HS-27A (cell line): ENCODE data around the gene PLEKHA1.

Experiments used
- DNase-seq: peaks from one replicate; pipeline ENCODE4 v3.0.0-alpha.2; 2012; ENCODE audit warnings: low read depth, missing footprints

The PLEKHA1 gene

DNA sequence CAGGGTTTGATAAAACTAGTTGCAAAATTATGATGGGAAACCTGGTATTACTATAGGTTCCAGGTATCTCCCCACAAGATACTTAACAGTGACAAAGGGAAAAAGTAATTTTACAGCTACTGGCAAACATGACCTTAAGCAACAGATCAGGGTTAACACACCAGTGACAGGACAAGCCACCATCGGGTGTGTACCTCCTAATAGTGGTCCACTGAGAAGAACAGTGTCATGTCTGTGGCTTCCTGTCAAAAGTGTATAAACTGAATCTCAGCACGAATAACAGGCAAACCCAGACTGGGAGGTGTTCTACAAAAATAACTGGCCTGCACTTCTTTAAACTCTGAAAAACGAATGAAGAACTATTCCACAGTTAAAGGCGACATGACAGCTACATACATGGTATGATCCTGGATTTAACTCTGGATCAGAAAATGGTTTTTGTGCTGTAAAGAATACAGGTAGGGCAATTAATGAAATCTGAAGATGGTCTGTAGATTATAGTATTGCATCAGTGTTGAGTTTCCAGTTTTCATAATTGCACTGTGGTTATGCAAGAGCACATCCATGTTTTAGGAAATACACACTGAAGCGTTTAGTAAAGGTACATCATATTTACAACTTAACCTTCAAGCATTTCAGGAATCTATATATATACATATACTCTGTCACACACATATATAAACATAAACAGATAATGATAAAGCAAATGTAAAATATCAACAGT lies 47.9 kb downstream of the PLEKHA1 start:
- no peak for DNase-seq

DNA sequence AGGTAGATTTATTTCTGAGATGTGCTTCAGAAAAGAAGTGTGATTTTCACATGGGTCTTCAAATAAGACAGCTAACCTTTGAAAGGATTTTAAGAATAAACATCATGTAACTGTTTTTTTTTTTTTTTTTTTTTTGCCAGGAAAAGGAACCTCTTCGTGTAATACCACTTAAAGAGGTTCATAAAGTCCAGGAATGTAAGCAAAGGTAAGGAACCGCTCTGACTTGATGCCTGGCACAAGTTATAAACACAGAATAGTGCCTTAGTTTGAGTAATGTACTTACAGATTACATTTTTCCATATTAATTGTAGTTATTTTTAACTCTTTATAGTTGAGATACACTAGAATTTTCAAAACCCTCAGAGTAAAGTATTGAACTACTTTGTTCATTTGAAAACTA lies 49.6 kb downstream of the PLEKHA1 start:
- no peak for DNase-seq

GRCh38 chr10:122426829-122427228 lies 52.3 kb downstream of the PLEKHA1 start:
- DNase-seq, result no peak

DNA sequence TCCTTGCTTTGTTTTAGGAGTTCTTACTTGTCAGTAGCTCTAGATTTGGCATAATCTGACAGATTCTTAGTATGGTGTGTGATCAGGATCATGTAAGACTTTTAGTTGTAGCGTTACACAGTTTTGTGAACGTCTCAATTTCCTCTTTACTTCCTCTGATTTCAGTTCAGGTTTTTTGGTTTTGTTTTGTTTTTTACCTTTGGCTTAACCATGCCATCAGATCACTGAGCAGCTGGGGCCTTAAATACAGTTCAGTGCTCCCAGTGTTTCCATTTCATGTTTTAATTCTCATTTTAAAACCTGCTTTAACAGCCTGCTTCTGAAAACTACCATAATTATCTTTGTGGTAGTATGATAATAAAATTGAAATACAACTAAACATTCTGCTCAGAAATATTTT lies 52.8 kb downstream of the PLEKHA1 start:
- no peak for DNase-seq

DNA sequence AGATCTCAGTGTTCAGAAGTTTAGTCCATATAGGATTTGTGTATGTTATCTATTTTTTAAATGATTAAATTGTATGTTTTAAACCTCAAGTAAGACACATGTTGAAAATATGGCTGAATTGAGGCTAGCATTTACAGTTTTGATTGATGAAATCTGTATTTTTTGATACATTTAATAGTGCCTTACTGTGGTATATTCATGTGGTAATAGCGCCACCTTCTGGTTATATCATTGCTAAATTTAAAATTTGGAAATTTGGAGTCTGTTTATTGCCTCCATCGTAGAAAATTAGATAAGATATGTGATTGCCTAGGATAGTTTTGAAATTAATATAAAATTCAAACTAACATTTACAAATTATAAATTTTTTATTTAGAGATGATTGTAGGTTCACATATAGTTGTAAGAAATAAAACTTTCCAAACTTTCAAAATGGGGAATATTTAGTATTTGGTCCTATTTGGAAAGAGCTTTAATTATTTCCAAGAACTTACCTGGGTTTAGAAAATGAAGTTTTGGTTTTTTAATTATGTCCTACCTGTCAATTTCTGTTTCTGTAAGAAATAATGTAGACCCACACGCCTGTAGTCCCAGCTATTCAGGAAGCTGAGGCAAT lies 60.8 kb downstream of the PLEKHA1 start:
- peak; percentile 12 for DNase-seq

GRCh38 chr10:122441961-122442360 lies 67.5 kb downstream of the PLEKHA1 start:
- DNase-seq, result no peak

- no peak for DNase-seq
These were observed 71.0 kb downstream of the PLEKHA1 start for GRCh38 chr10:122445469-122445868.

DNA sequence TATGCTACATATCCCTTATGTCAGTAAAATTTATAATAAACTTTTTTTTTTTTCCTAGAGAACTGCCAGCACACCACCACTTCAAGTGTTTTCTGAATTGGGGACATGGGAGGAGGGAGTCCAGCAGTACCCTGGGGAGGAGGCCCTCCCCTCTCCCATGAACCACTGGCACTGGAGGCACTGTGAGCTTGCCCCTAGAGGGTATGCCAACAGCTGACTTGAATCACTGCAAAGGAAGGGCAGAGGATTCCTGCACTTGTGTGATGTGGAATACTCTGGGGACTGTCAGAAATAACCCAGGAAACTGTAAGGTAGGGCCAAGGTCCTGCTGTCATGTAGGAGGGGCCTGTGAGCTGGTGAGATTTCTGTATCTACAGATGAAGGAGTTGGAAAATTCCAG lies 71.4 kb downstream of the PLEKHA1 start:
- no peak for DNase-seq

GRCh38 chr10:122446668-122447423 lies 72.3 kb downstream of the PLEKHA1 start:
- DNase-seq, result no peak

DNA sequence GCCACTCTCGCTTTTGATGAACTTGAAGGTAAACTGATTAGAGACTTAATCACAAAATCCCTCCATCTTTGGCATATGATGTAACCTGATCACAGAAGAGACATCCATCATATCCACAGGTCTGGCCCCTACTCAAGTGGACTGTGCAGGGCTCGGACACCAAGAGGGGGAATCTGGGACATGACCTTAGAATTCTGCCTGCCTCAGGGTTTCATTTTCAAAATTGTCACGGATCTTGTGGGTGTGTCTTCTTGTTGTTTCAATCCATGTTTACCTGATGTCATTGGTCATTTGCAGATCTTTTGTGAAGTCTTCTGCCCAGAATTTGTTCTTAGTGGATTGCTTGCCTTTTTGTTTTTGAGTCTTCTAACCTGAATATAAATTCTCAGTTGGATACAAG lies 74.1 kb downstream of the PLEKHA1 start:
- DNase-seq, result no peak

DNA sequence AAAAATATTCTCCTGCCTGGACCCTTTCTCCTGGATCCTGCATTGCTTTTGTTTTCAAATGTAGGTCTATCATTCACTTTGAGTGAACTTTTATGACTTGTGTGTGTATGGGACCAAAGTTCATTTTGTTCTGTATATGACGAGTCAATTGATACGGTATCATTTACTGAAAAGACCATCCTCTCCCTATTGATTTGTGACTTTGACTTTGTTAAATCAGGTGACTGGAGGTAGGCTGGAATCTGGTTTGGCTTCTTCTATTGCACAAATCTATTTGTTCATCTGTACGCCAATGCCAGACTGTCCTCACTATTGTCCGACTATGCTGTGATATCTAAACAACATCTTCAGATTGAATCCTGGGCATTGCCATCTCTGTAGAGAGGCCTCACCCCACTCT lies 74.6 kb downstream of the PLEKHA1 start:
- no peak for DNase-seq

DNA sequence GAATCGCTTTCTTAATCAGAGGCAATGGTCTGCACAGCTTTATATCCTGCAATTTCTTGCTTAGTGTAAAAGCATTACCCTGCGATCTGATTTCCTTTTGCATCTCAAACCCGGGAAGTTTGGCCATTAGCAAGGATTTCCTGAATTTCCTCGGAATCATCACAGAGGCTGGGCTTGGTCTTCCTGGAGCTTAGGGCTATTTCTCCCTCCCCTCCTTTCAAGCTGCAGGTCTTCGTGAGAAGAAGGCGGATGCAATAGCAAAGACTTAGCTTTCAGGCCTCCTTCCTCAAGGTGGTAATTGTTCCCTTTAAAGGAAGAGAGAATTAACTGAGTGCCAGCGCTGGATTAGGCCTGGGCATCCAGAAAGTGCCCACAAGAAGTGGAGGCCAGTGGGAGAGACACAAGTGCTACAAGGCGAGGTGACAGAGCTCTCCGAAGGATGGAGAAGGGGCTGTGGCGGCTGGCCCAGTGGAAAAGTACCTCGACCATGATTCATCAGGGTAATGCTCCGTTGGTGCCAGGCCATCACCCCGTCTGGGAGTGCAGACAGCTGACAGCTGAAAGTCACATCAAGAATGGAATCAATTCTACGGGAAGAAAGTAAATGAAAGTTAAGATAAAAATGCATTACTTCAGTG lies 76.0 kb downstream of the PLEKHA1 start:
- DNase-seq, result no peak

- DNase-seq, result no peak
These were observed 79.6 kb downstream of the PLEKHA1 start for GRCh38 chr10:122454071-122454470.

DNA sequence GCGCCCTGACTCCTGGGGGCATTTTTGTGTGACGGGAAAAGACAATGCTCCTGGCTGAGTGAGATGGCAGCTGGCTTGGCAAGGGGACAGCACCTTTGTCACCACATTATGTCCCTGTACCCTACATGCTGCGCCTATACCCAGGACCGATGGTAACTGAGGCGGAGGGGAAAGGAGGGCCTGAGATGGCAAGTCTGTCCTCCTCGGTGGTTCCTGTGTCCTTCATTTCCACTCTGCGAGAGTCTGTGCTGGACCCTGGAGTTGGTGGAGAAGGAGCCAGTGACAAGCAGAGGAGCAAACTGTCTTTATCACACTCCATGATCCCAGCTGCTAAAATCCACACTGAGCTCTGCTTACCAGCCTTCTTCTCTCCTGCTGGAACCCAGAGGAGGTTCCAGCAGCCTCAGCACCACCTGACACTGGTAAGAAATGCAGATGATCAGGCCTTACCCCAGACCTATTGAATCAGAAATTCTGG lies 80.1 kb downstream of the PLEKHA1 start, which contains the start of gene ARMS2:
Gene ARMS2, plus strand, starts transcription at position 51 of the 478 bp plus-strand sequence. Its CDS starts 75 bp downstream, at position 126.
- DNase-seq, result no peak

- DNase-seq, result no peak
These were observed 81.0 kb downstream of the PLEKHA1 start for GRCh38 chr10:122455376-122456079.

DNA sequence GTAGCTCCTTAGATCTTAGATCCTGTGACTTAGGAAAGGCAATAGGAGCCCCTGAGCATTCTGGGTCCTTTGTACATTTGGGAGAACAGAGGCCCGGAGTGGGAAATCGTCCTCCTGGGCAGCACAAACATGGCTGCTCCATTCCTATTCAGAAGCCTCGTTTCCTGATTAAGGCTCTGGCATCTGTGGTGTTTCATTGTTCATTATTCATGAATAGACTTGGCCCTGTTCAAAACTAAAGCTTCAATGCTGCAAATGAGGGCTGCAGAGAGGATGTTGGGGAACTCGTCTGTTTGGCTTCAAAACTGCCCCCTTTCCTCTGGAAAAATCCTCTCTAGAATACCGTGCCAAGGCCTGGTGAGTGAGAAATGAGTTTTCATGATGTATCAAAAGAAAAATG lies 83.4 kb downstream of the PLEKHA1 start:
- DNase-seq, result no peak

GRCh38 chr10:122458693-122459092 lies 84.2 kb downstream of the PLEKHA1 start:
- DNase-seq, result no peak

- DNase-seq, result no peak
These were observed 85.2 kb downstream of the PLEKHA1 start for GRCh38 chr10:122459561-122460273.

DNA sequence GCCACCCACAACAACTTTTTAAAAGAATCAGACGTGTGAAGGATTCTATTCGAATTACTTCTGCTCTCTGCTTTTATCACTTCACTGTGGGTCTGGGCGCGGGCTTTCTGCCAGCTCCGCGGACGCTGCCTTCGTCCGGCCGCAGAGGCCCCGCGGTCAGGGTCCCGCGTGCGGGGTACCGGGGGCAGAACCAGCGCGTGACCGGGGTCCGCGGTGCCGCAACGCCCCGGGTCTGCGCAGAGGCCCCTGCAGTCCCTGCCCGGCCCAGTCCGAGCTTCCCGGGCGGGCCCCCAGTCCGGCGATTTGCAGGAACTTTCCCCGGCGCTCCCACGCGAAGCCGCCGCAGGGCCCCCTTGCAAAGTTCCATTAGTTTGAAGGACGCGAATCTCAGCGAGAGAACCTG lies 86.4 kb downstream of the PLEKHA1 start:
- no peak for DNase-seq

- no peak for DNase-seq
These were observed 86.8 kb downstream of the PLEKHA1 start, which contains the start of gene HTRA1 for GRCh38 chr10:122461367-122461728. TSS of gene HTRA1 (plus strand) at chr10:122461553. CDS start at chr10:122461653, 100 bp downstream.
